ENCODE results near the gene YPEL3.

Gene YPEL3

DNA sequence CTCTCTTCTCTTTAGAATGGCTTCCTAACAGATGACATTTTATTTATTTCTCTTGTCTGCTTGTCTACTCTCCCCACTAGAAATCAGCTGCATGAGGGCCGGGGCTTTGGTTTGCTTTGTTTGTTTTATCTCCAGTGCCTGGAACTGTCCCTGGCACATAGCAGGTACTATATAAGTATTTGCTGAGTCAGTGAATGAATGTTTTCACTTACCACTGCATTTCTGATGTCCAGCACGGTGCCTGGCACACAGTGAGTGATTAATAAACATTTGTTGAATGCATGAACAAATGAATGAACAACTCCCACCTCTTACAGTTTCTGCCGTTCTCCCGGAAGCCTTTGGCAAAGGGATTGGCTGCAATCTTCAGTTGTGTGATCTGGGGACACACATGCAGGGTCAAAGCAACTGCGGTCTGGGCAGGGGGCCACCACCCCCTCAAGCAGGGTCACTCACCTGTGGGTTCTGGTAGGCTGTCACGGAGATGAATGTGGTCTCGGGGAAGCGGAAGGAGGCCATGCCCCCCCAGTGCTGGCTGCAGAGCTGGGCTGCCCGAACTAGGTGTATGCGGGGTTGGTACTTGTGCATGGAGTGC, 7.7 kb downstream of the YPEL3 start:
- Histone ChIP-seq H3K36me3 (ENCODE audit: control insufficient read depth, insufficient read depth, low read length) (peaks cover 28% of the 10 kb centered on the region), H3K27ac (ENCODE audit: low read depth, low read length) (no peak overlapping the region), H3K27me3 (ENCODE audit: control insufficient read depth, insufficient read depth, low read length) (no peaks in the 10 kb centered on the region), H3K9me3 (ENCODE audit: control insufficient read depth, insufficient read depth, low read depth, low read length) (no peaks in the 10 kb centered on the region), H3K4me3 (ENCODE audit: low read depth, low read length) (no peak overlapping the region), H3K4me1 (ENCODE audit: control insufficient read depth, insufficient read depth, low read length) (peaks cover 31% of the 10 kb centered on the region), H3K9ac (ENCODE audit: low read length) (no peak overlapping the region)

DNA sequence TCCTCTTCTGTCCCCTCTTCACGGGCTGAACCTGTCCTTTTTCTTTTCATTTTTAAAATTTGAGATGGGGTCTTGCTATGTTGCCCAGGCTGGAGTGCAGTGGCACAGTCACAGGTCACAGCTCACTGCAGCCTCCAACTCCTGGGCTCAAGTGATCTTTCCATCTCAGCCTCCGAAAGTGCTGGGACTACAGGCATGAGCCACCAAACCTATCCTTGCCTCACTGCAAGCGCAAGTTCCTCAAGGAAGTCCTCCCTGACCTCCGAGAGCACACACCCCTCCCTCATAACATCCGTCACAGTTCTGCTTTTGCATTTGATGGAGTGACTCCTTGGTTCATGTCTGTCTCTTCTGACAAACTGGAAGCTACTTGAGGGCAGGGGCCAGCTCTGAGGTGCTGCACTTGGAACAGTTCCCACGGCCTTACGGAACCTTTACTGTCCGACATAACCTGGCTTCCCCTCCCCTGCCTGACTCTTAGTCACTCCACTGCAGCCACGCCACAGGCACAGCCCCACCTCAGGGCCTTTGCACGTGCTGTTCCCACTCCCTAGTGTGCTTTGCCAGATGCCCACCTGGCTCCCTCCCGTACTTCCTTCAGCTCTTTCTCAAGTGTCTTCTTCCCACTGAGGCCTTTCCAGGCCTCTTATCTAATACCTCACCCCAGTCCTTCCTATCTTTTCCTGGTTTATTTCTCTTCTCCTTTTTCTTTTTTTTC, 8.7 kb downstream of the YPEL3 start:
- Histone ChIP-seq H3K27ac (ENCODE audit: low read depth, low read length) (no peak overlapping the region), H3K4me1 (ENCODE audit: control insufficient read depth, insufficient read depth, low read length) (peaks cover 27% of the 10 kb centered on the region), H3K27me3 (ENCODE audit: control insufficient read depth, insufficient read depth, low read length) (no peaks in the 10 kb centered on the region), H3K36me3 (ENCODE audit: control insufficient read depth, insufficient read depth, low read length) (peaks cover 38% of the 10 kb centered on the region), H3K9ac (ENCODE audit: low read length) (no peak overlapping the region), H3K9me3 (ENCODE audit: control insufficient read depth, insufficient read depth, low read depth, low read length) (no peaks in the 10 kb centered on the region), H3K4me3 (ENCODE audit: low read depth, low read length) (no peak overlapping the region)

- Histone ChIP-seq H3K9ac (ENCODE audit: low read length) (peak overlapping the region; percentile 23), H3K4me1 (ENCODE audit: control insufficient read depth, insufficient read depth, low read length) (peaks cover 24% of the 10 kb centered on the region; the same call in 1 of the 2 replicates), H3K27ac (ENCODE audit: low read depth, low read length) (peak overlapping the region; percentile 74; the same call in 1 of the 2 replicates), H3K27me3 (ENCODE audit: control insufficient read depth, insufficient read depth, low read length) (no peaks in the 10 kb centered on the region), H3K9me3 (ENCODE audit: control insufficient read depth, insufficient read depth, low read depth, low read length) (no peaks in the 10 kb centered on the region), H3K4me3 (ENCODE audit: low read depth, low read length) (no peak overlapping the region), H3K36me3 (ENCODE audit: control insufficient read depth, insufficient read depth, low read length) (peaks cover 42% of the 10 kb centered on the region)
These were observed 9.5 kb downstream of the YPEL3 start for GRCh38 chr16:30086291-30087140.

DNA sequence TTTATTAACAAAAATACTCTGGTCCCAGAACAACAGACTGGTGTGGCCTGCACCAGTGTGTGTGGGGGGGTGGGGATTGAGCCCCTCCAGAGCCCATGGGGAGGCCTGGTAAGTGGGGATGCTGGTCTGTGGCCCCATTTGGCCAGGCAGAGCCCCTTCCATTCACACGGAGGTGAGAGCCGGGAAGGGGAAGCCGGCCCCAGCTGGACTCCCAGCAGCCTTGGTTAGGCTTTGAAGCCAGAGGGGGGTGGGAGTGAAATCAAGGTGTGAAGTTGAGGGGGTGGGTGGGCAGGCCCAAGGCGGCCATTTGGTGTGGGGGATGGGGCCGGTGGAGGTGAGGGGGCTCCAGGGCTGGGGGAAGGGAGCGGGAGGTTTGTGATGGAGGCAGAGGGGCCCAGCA, 10.2 kb downstream of the YPEL3 start:
- peaks cover 49% of the 10 kb centered on the region for H3K36me3 ChIP-seq (ENCODE audit: control insufficient read depth, insufficient read depth, low read length)
- H3K4me3 ChIP-seq (ENCODE audit: low read depth, low read length) = no peak overlapping the region
- H3K9me3 ChIP-seq (ENCODE audit: control insufficient read depth, insufficient read depth, low read depth, low read length) = no peaks in the 10 kb centered on the region
- peaks cover 21% of the 10 kb centered on the region; the same call in 1 of the 2 replicates for H3K4me1 ChIP-seq (ENCODE audit: control insufficient read depth, insufficient read depth, low read length)
- H3K27me3 ChIP-seq (ENCODE audit: control insufficient read depth, insufficient read depth, low read length) = no peaks in the 10 kb centered on the region
- peak overlapping the region; percentile 80; the same call in 1 of the 2 replicates for H3K27ac ChIP-seq (ENCODE audit: low read depth, low read length)
- H3K9ac ChIP-seq (ENCODE audit: low read length) = peak overlapping the region; percentile 69

- H3K9ac ChIP-seq (ENCODE audit: low read length) = peak overlapping the region; percentile 69
- H3K4me1 ChIP-seq (ENCODE audit: control insufficient read depth, insufficient read depth, low read length) = peaks cover 15% of the 10 kb centered on the region; the same call in 1 of the 2 replicates
- no peaks in the 10 kb centered on the region for H3K27me3 ChIP-seq (ENCODE audit: control insufficient read depth, insufficient read depth, low read length)
- peak overlapping the region; percentile 80; the same call in 1 of the 2 replicates for H3K27ac ChIP-seq (ENCODE audit: low read depth, low read length)
- no peaks in the 10 kb centered on the region for H3K9me3 ChIP-seq (ENCODE audit: control insufficient read depth, insufficient read depth, low read depth, low read length)
- H3K36me3 ChIP-seq (ENCODE audit: control insufficient read depth, insufficient read depth, low read length) = peaks cover 53% of the 10 kb centered on the region
- no peak overlapping the region for H3K4me3 ChIP-seq (ENCODE audit: low read depth, low read length)
These were observed 10.8 kb downstream of the YPEL3 start for GRCh38 chr16:30085247-30085646.

GRCh38 chr16:30084816-30085159, 11.2 kb downstream of the YPEL3 start:
- H3K27ac ChIP-seq (ENCODE audit: low read depth, low read length) = peak overlapping the region; percentile 80; the same call in 1 of the 2 replicates

DNA sequence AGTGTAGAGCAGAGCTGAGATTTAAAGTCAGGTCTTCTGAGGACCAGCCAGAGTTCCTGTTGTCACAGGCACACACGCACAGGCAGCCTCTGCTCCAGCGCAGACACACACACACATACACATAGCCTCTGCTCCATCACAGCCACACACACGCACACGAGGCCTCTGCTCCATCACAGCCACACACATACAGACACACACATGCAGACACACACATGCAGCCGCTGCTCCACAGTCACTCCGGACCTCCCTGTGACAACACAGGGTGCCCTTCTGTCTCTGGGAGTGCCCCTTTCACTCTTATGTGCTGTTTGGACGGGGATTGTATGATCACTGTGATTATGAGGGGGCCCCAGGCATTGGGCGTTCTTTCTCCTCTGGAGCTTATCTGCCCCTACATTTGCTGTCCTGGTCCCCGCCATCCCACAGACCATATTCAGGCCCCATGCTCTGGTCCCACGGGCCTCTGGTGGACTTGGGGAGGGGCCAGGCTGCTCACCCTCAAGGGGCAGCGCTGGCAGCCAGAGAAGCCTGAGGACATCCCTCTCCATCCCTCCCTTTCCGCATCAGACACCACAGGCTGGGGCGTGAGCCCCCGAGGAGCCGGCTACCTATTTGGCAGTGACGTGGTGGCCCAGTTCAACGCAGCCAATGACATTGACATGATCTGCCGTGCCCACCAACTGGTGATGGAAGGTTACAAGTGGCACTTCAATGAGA, 11.8 kb downstream of the YPEL3 start:
- no peak overlapping the region for H3K9ac ChIP-seq (ENCODE audit: low read length)
- no peaks in the 10 kb centered on the region for H3K27me3 ChIP-seq (ENCODE audit: control insufficient read depth, insufficient read depth, low read length)
- H3K9me3 ChIP-seq (ENCODE audit: control insufficient read depth, insufficient read depth, low read depth, low read length) = no peaks in the 10 kb centered on the region
- no peak overlapping the region for H3K4me3 ChIP-seq (ENCODE audit: low read depth, low read length)
- H3K4me1 ChIP-seq (ENCODE audit: control insufficient read depth, insufficient read depth, low read length) = peaks cover 11% of the 10 kb centered on the region; the same call in 1 of the 2 replicates
- H3K27ac ChIP-seq (ENCODE audit: low read depth, low read length) = no peak overlapping the region
- H3K36me3 ChIP-seq (ENCODE audit: control insufficient read depth, insufficient read depth, low read length) = peaks cover 63% of the 10 kb centered on the region

More at GRCh38 chr16:30084816-30085159, 11.2 kb downstream of the YPEL3 start:
- Histone ChIP-seq H3K9me3 (ENCODE audit: control insufficient read depth, insufficient read depth, low read depth, low read length) (no peaks in the 10 kb centered on the region), H3K4me3 (ENCODE audit: low read depth, low read length) (no peak overlapping the region), H3K27me3 (ENCODE audit: control insufficient read depth, insufficient read depth, low read length) (no peaks in the 10 kb centered on the region), H3K36me3 (ENCODE audit: control insufficient read depth, insufficient read depth, low read length) (peaks cover 57% of the 10 kb centered on the region), H3K9ac (ENCODE audit: low read length) (no peak overlapping the region), H3K4me1 (ENCODE audit: control insufficient read depth, insufficient read depth, low read length) (peaks cover 11% of the 10 kb centered on the region; the same call in 1 of the 2 replicates)

DNA sequence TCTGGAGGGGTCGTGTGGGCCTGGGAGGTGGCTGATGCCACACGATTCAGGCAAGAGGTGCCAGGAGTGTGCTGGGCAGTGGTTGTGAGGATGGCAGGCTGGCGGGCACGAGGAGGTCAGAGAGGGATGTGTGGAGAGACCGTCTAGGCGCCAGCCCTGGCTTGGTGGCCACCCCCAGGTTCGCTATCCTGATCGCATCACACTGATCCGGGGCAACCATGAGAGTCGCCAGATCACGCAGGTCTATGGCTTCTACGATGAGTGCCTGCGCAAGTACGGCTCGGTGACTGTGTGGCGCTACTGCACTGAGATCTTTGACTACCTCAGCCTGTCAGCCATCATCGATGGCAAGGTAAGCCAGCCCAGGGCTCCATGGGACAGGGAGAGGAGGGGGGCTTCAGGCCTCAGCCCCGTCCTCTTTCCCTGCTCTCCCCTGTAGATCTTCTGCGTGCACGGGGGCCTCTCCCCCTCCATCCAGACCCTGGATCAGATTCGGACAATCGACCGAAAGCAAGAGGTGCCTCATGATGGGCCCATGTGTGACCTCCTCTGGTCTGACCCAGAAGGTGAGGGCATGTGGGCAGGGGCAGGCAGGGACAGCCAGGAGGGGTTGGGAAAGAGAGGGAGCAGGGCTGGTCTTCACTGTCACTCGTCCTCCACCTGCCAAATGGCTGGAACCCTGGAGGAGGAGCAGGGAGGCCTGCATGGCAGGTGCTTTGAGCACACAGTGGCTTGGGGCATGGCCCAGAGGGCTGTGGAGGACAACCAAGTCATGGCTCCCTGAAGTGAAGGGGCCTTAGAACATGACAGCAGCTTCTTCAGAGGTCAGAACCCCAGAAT, 12.6 kb downstream of the YPEL3 start:
- Histone ChIP-seq H3K27me3 (ENCODE audit: control insufficient read depth, insufficient read depth, low read length) (no peaks in the 10 kb centered on the region), H3K36me3 (ENCODE audit: control insufficient read depth, insufficient read depth, low read length) (peaks cover 68% of the 10 kb centered on the region), H3K9me3 (ENCODE audit: control insufficient read depth, insufficient read depth, low read depth, low read length) (no peaks in the 10 kb centered on the region), H3K9ac (ENCODE audit: low read length) (no peak overlapping the region), H3K27ac (ENCODE audit: low read depth, low read length) (no peak overlapping the region), H3K4me3 (ENCODE audit: low read depth, low read length) (no peak overlapping the region), H3K4me1 (ENCODE audit: control insufficient read depth, insufficient read depth, low read length) (peaks cover 6% of the 10 kb centered on the region; the same call in 1 of the 2 replicates)

- H3K9ac ChIP-seq (ENCODE audit: low read length) = no peak overlapping the region
- H3K36me3 ChIP-seq (ENCODE audit: control insufficient read depth, insufficient read depth, low read length) = peaks cover 76% of the 10 kb centered on the region
- no peak overlapping the region for H3K27ac ChIP-seq (ENCODE audit: low read depth, low read length)
- H3K4me3 ChIP-seq (ENCODE audit: low read depth, low read length) = no peak overlapping the region
- H3K9me3 ChIP-seq (ENCODE audit: control insufficient read depth, insufficient read depth, low read depth, low read length) = no peaks in the 10 kb centered on the region
- H3K27me3 ChIP-seq (ENCODE audit: control insufficient read depth, insufficient read depth, low read length) = no peaks in the 10 kb centered on the region
- peaks cover 6% of the 10 kb centered on the region; the same call in 1 of the 2 replicates for H3K4me1 ChIP-seq (ENCODE audit: control insufficient read depth, insufficient read depth, low read length)
These were observed 13.4 kb downstream of the YPEL3 start for GRCh38 chr16:30082545-30083090.

All from HUES6 (cell line).